H9 (cell line): ENCODE data around the gene C6orf136. TPM values are rescaled to one million over a fixed set of nuclear protein-coding genes. Genes with fewer than 3 reads are reported as not detected.
A peak's percentile ranks its signal among the peaks of the same experiment; 100 is the strongest.

ENCODE experiments used
- DNase-seq: peaks from one replicate; pipeline ENCODE4 v3.0.0-alpha.2; 2017
- H2AFZ ChIP-seq: one replicate; pipeline ENCODE4 v1.6.1; 2013; ENCODE audit warnings: mild to moderate bottlenecking, low read length, control low read depth, moderate library complexity
- H2AK5ac ChIP-seq: 2 replicates; pipeline ENCODE4 v1.6.1; 2013; ENCODE audit warnings: low read length, control low read depth, mixed read lengths; ENCODE audit not compliant: insufficient read length
- H2BK120ac ChIP-seq: one replicate; pipeline ENCODE4 v1.6.1; 2013; ENCODE audit warnings: low read depth, mild to moderate bottlenecking, low read length, control low read depth, inconsistent platforms; ENCODE audit not compliant: poor library complexity, severe bottlenecking
- H2BK12ac ChIP-seq: 2 replicates; pipeline ENCODE4 v1.6.1; 2013; ENCODE audit warnings: low read length, control low read depth, mixed read lengths, low read depth; ENCODE audit not compliant: insufficient read length
- H2BK15ac ChIP-seq: 2 replicates; pipeline ENCODE4 v1.6.1; 2013; ENCODE audit warnings: low read depth, low read length, control low read depth
- H2BK20ac ChIP-seq: one replicate; pipeline ENCODE4 v1.6.1; 2013; ENCODE audit warnings: low read depth, mild to moderate bottlenecking, low read length, control low read depth, inconsistent platforms; ENCODE audit not compliant: poor library complexity, severe bottlenecking
- H2BK5ac ChIP-seq: 2 replicates; pipeline ENCODE4 v1.6.1; 2013; ENCODE audit warnings: low read length, control low read depth, mixed read lengths; ENCODE audit not compliant: insufficient read length
- H3K14ac ChIP-seq: 2 replicates; pipeline ENCODE4 v1.6.1; 2013; ENCODE audit warnings: low read length, control low read depth; ENCODE audit not compliant: insufficient read depth
- H3K18ac ChIP-seq: 2 replicates; pipeline ENCODE4 v1.6.1; 2013; ENCODE audit warnings: low read depth, mild to moderate bottlenecking, mixed read lengths, low read length, control low read depth; ENCODE audit not compliant: insufficient read length
- H3K23ac ChIP-seq: 2 replicates; pipeline ENCODE4 v1.6.1; 2013; ENCODE audit warnings: low read length, control low read depth, mixed read lengths, low read depth; ENCODE audit not compliant: insufficient read length
- H3K23me2 ChIP-seq: 2 replicates; pipeline ENCODE4 v1.6.1; 2013; ENCODE audit warnings: low read depth, mild to moderate bottlenecking, mixed read lengths, low read length, control low read depth; ENCODE audit not compliant: insufficient read length, poor library complexity, severe bottlenecking
- H3K27ac ChIP-seq: 2 replicates; pipeline ENCODE4 v1.5.1; 2013; ENCODE audit warnings: low read length, control low read depth, mixed read lengths, low read depth; ENCODE audit not compliant: insufficient read length
- H3K27me3 ChIP-seq: 2 replicates; pipeline ENCODE4 v1.6.1; 2013; ENCODE audit warnings: low read length, control low read depth, inconsistent platforms; ENCODE audit not compliant: insufficient read depth
- H3K4ac ChIP-seq: 2 replicates; pipeline ENCODE4 v1.6.1; 2013; ENCODE audit warnings: low read depth, mild to moderate bottlenecking, control low read depth, inconsistent platforms, low read length, moderate library complexity
- H3K4me1 ChIP-seq: 2 replicates; pipeline ENCODE4 v1.6.1; 2013; ENCODE audit warnings: low read length, control low read depth, inconsistent platforms; ENCODE audit not compliant: insufficient read depth
- H3K4me2 ChIP-seq: 2 replicates; pipeline ENCODE4 v1.6.1; 2013; ENCODE audit warnings: low read length, control low read depth, mixed read lengths; ENCODE audit not compliant: insufficient read length, insufficient read depth
- H3K56ac ChIP-seq: 2 replicates; pipeline ENCODE4 v1.6.1; 2013; ENCODE audit warnings: low read depth, mild to moderate bottlenecking, mixed read lengths, low read length, control low read depth; ENCODE audit not compliant: insufficient read length
- H3K79me1 ChIP-seq: 2 replicates; pipeline ENCODE4 v1.6.1; 2013; ENCODE audit warnings: low read depth, mild to moderate bottlenecking, moderate library complexity, low read length, control low read depth, inconsistent platforms; ENCODE audit not compliant: insufficient read depth, poor library complexity, severe bottlenecking
- H3K79me2 ChIP-seq: 2 replicates; pipeline ENCODE4 v1.6.1; 2013; ENCODE audit warnings: low read length, control low read depth, inconsistent platforms; ENCODE audit not compliant: insufficient read depth
- H3K9ac ChIP-seq: 2 replicates; pipeline ENCODE4 v1.6.1; 2013; ENCODE audit warnings: low read length, control low read depth, mixed read lengths; ENCODE audit not compliant: insufficient read length; ENCODE audit errors: extremely low read depth
- H3K9me3 ChIP-seq: one replicate; pipeline ENCODE4 v1.6.1; 2013; ENCODE audit warnings: low read depth, low read length, inconsistent platforms; ENCODE audit not compliant: control insufficient read depth
- H3T11ph ChIP-seq: one replicate; pipeline ENCODE4 v1.6.1; 2013; ENCODE audit warnings: mild to moderate bottlenecking, low read length, control low read depth, inconsistent platforms
- H4K20me1 ChIP-seq: one replicate; pipeline ENCODE4 v1.6.1; 2013; ENCODE audit not compliant: control insufficient read depth, insufficient read length, insufficient read depth
- H4K5ac ChIP-seq: 2 replicates; pipeline ENCODE4 v1.6.1; 2013; ENCODE audit warnings: low read depth, mild to moderate bottlenecking, mixed read lengths, low read length, control low read depth; ENCODE audit not compliant: insufficient read length
- H4K8ac ChIP-seq: replicated peaks from 2 replicates; pipeline ENCODE4 v1.6.1; 2013; ENCODE audit warnings: low read length, control low read depth, mixed read lengths, low read depth; ENCODE audit not compliant: insufficient read length
- H4K91ac ChIP-seq: 2 replicates; pipeline ENCODE4 v1.6.1; 2013; ENCODE audit warnings: low read depth, mild to moderate bottlenecking, moderate library complexity, mixed read lengths, low read length, control low read depth; ENCODE audit not compliant: insufficient read length
- H3K27ac Mint-ChIP-seq, 3 experiments: 2 replicates in 2 of 3; 3 replicates in 1 of 3; pipeline ENCODE4 v1.8.0; 2020 to 2021; ENCODE audit warnings: mixed read lengths in 3 of 3, mild to moderate bottlenecking in 1 of 3, moderate library complexity in 1 of 3
- H3K27me3 Mint-ChIP-seq: 2 replicates; pipeline ENCODE4 v1.8.0; 2021; ENCODE audit warnings: low read depth, mild to moderate bottlenecking, moderate library complexity, mixed read lengths
- H3K36me3 Mint-ChIP-seq, 3 experiments: 2 replicates in 2 of 3; 3 replicates in 1 of 3; pipeline ENCODE4 v1.8.0; 2020 to 2021; ENCODE audit warnings: low read depth in 3 of 3, mixed read lengths in 3 of 3; ENCODE audit not compliant: insufficient read depth in 1 of 3
- H3K4me1 Mint-ChIP-seq, 2 experiments: 2 replicates each; pipeline ENCODE4 v1.8.0; 2020; ENCODE audit warnings: mixed read lengths in 2 of 2
- H3K4me3 Mint-ChIP-seq, 2 experiments: 2 replicates in 1 of 2; 3 replicates in 1 of 2; pipeline ENCODE4 v1.8.0; 2020 to 2021; ENCODE audit warnings: mild to moderate bottlenecking in 2 of 2, mixed read lengths in 2 of 2, moderate library complexity in 1 of 2
- H3K9me3 Mint-ChIP-seq, 2 experiments: 2 replicates in 1 of 2; 3 replicates in 1 of 2; pipeline ENCODE4 v1.8.0; 2020; ENCODE audit warnings: mild to moderate bottlenecking in 2 of 2, mixed read lengths in 2 of 2, moderate library complexity in 1 of 2
- WGBS: extraction: QIAGEN DNeasy Blood & Tissue Kit; methylation state at CpG from one replicate; pipeline ENCODE4 v1.1.7; 2013; ENCODE audit warnings: missing lambda C conversion rate, low lambda C conversion rate, mixed read lengths; ENCODE audit not compliant: insufficient read length; ENCODE audit errors: extremely low coverage; 5-methylcytosine and 5-hydroxymethylcytosine counted together
- total RNA-seq: library from RNA; stranded (reverse); gene quantifications from 2 replicates; pipeline ENCODE4 v1.2.1, GENCODE V29; 2021
- TF ChIP-seq, protein P1 (sequence below): fragments of 200-600 bp; sonication (generic); conservative IDR thresholded peaks from 3 replicates; pipeline ENCODE4 v1.8.0; 2021; ENCODE audit warnings: antibody characterized with exemption, mild to moderate bottlenecking

C6orf136 gene
- total RNA-seq, 1 experiment from 2014 or later, result 22.2 TPM

DNA sequence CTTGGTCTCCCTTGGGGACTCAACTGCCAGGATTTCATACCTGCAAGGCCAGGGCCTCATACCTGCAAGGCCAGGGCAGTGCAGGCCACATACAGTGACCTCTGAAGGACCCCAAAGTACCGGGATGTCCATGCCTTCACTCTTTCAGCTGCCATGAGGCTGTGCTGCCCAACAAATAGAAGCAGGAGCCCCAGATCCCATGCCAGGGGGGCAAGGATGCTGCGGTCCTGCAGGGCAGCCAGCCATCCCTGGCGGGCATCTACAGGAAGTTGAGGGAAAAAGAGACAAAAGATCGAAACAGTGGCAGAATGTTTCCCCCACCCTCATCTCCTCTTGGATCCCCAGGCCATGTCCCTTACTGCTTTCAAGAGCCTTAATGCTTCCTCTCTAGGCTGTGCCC is 43.1 kb downstream of the C6orf136 start:
- Histone ChIP-seq H2BK5ac (no peak overlapping the region), H4K8ac (no peak overlapping the region), H2AFZ (no peak overlapping the region), H3K79me2 (peaks cover 2% of the 10 kb centered on the region; the same call in 1 of the 2 replicates), H4K20me1 (no peaks in the 10 kb centered on the region), H3K79me1 (no peaks in the 10 kb centered on the region), H2BK12ac (no peak overlapping the region), H2BK20ac (no peak overlapping the region), H3K4me1 (peaks cover 3% of the 10 kb centered on the region; the same call in 1 of the 2 replicates), H2AK5ac (no peak overlapping the region), H3T11ph (no peak overlapping the region), H3K9ac (peak overlapping the region; percentile 54), H2BK15ac (no peak overlapping the region), H3K56ac (no peak overlapping the region), H3K4me2 (peak overlapping the region; percentile 89), H3K14ac (no peak overlapping the region), H3K9me3 (no peaks in the 10 kb centered on the region), H4K5ac (no peak overlapping the region), H3K27ac (no peak overlapping the region), H2BK120ac (no peak overlapping the region), H3K23me2 (peaks cover 29% of the 10 kb centered on the region), H4K91ac (no peak overlapping the region), H3K23ac (no peak overlapping the region), H3K4ac (no peak overlapping the region), H3K27me3 (no peaks in the 10 kb centered on the region), H3K18ac (no peak overlapping the region)
- Mint-ChIP-seq H3K4me1 (peaks cover 46 to 49% of the 10 kb centered on the region in 2 experiments), H3K4me3 (peak overlapping the region; percentile 88 to 90), H3K9me3 (no peaks in the 10 kb centered on the region), H3K36me3 (peaks cover 4 to 19% (median 14%) of the 10 kb centered on the region in 3 experiments; a peak in 5 of 7 replicates), H3K27ac (peak overlapping the region; percentile 77 to 90 (median 88); a peak in 6 of 7 replicates), H3K27me3 (peaks cover 3% of the 10 kb centered on the region; the same call in 1 of the 2 replicates)
- WGBS, result no CpG with 5 or more reads among the region's 4 CpGs
- no peak for DNase-seq
- TF ChIP-seq, protein P1, sequence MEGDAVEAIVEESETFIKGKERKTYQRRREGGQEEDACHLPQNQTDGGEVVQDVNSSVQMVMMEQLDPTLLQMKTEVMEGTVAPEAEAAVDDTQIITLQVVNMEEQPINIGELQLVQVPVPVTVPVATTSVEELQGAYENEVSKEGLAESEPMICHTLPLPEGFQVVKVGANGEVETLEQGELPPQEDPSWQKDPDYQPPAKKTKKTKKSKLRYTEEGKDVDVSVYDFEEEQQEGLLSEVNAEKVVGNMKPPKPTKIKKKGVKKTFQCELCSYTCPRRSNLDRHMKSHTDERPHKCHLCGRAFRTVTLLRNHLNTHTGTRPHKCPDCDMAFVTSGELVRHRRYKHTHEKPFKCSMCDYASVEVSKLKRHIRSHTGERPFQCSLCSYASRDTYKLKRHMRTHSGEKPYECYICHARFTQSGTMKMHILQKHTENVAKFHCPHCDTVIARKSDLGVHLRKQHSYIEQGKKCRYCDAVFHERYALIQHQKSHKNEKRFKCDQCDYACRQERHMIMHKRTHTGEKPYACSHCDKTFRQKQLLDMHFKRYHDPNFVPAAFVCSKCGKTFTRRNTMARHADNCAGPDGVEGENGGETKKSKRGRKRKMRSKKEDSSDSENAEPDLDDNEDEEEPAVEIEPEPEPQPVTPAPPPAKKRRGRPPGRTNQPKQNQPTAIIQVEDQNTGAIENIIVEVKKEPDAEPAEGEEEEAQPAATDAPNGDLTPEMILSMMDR, result no peak
